KG1 (cell line): ENCODE results near the gene OAF.
"Not testable (repeated sequence)": the region's sequence is repeated elsewhere in the genome, so short reads cannot be mapped to it uniquely, and the experiment has no call there.

Source experiments
- DNase-seq: peaks from one replicate; lab custom pipeline; 2025; lab: John Stamatoyannopoulos, UW

The OAF gene

DNA sequence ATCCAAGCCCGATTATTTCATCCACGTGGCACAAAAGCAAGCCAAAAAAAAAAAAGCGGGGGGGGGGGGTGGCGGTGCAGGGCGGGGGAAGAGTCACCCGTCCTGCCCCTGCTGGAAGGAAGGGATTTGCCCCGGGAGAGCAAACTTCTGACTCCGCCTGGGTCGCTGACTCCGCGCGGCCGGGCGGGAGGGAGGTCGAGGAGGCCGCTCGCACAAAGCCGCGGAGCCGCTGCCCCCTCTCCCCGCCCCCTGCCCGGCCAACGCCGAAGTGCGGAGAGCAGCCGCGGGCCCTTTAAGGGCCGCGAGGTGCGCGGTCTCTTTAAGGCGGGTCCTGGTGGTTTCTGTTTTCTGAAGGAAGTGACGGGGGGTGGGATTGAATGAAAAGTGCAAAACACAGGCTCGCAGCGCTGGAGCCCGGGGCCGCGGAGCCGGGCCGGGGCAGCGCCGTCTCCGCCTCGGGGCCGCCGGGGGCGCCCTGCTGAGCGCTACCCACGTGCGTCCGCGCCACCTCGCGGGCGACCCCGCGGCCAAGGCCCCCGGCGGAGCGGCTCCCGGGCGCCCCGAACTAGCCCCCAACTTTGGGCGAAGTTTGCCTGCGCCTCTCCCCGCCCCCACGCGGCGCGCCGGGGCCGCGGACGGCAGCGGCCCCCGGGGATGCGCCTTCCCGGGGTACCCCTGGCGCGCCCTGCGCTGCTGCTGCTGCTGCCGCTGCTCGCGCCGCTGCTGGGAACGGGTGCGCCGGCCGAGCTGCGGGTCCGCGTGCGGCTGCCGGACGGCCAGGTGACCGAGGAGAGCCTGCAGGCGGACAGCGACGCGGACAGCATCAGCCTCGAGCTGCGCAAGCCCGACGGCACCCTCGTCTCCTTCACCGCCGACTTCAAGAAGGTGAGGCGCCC is at the start of gene OAF:
Gene OAF (plus strand): TSS at position 407 of the 896 bp plus-strand sequence. CDS start 248 bp downstream, at position 655.
- peak; percentile 87 for DNase-seq

DNA sequence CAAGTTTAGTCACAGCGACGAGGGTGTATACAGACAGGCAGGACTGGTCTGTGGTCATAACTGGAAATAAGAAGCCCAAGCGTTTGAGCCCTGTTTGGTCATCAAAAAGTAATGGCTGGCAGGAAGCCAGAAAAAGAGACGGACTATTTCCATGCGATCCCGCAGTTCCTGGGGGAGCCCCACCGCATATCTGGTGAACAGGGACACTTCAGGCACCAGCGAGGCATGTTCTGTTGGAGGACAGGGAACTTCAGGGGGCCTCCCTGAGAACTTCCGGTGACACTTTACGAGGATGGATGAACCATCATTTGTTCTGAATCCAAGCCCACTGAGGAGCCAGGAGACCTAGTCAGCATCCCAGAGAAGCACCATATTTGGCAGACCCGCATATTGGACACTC is 43.2 kb upstream of the OAF start:
- no peak for DNase-seq

DNA sequence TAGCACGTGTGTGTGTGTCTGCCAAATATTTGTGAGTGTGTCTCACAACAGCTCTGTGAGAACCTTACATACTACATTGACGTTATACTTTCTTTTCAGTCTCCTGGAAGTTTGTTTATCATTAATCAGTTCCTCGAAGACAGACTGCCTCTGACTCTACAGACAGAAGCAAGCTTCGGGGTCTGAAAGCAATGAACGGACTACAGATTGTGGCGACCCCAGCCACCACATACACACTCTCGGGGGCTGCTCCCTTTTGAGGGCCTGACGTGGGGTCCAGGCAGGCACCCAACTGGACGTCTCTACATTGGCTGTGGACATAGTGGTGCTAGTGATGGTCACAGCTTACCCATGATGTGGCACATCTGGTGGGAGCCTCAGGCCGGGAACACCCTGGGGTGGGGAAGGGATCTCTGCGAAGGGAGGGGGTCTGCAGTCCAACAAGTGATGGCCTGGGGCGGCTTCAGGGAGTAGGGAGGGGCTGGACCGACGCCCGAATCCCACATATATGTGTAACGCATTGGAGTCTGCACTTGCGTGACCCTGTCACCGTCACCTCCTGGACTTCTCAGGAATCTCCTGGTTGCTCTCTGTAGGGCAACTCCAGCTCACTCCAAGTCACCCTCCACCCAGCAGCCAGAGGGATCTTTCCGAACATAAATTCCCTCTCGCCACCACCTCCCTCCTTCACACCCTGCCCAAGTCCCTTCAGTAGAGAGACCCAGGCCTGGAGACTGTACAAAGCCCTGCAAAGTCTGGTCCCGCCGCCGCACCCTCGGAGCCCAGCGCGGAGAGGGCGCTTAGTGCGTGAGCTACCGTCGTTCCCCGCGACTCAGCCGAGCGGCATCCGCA is 42.5 kb upstream of the OAF start:
- DNase-seq = no peak

DNA sequence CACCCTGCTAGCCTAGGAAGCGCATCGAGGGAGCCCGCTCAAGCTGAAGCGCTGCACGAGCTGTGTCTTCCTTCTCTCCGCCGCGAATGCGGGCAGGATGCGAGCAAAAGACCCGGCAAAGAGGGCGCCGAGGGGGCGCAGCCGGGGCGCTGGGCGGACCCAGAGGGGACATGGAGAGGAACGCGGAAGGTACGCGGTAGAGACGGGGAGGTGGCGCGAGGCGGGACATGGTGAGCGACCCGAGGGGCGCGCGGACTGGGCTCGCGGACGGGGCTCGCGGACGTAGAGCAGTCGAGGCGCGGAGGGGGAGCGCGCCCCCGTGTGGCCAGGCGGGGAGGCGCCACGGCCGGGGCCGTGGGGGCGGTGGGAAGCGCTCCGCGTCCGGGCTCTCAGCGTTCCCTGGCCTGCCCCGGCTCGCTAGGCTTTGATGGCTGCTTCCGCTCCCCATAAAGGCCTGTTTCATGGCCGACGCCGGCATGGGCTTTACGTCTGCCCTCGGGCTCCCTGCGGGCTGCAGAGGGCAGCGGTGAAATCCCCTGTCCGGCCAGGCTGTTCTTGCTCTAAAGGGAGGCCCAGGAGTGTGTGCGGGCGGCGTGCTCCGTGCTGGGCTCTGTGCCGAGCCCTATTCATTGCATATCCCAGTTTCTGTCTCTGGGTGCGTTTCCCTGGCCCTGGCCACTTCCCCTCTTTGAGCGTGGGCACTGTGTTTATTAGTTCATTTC is 41.7 kb upstream of the OAF start:
- peak; percentile 58 for DNase-seq

DNA sequence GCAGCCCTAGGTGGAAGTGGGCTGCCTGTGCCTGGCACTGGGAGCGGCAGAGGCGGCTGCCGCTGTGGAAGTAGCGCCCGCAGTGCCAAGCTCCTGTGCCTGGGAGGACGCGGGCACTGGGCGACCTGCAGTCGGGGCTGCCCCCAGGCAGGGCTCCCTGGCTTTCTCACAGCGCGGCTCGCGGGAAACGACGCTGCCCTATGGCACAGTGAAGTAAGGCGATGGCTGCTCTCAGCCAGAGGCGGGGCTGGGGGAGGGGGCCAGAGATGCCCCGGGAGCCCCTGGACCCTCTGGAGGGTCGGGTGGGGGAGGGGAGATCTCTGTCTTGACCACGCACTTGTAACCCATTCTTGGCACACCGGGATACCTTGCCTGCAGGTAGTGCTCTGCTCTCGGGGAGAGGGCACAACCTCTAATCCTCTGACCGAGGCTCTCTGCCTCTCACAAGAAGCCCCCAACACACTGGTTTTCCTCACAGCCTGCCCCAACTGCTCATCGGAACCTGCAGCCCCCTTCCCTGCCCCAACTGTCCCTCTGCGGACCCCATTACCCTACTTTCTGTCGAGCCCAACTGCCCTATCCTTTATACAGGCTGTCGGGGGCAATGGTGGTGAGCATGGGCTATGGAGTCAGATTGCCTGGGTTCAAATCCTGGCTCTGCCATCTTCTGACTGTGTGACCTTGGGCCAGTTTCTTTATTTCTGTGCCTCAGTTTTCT is 40.7 kb upstream of the OAF start:
- DNase-seq = no peak

DNA sequence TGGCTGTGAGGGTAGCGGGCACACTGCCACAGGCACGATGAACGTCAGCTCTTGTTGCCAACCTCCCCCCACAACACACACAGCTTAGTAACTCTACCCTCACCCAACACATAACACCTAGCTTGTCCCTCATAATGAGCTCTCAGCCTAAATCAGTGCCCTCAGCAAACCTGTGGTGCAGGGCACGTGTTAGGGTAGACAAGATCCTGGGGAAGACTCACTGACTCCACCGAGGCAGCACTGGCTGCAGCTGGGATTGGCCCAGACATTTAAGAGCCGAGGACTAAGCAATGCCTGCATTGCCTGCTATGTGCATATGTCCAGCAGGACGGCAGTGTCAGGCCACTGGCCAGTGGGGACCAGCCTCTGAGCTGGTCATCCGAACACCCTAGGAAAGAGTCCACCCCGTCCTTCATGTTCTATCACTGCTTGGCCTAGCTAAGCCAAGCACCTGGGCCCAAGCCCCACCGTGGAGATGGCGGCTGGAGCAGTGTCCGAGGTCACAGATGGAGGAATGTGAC is 40.0 kb upstream of the OAF start:
- no peak for DNase-seq

DNA sequence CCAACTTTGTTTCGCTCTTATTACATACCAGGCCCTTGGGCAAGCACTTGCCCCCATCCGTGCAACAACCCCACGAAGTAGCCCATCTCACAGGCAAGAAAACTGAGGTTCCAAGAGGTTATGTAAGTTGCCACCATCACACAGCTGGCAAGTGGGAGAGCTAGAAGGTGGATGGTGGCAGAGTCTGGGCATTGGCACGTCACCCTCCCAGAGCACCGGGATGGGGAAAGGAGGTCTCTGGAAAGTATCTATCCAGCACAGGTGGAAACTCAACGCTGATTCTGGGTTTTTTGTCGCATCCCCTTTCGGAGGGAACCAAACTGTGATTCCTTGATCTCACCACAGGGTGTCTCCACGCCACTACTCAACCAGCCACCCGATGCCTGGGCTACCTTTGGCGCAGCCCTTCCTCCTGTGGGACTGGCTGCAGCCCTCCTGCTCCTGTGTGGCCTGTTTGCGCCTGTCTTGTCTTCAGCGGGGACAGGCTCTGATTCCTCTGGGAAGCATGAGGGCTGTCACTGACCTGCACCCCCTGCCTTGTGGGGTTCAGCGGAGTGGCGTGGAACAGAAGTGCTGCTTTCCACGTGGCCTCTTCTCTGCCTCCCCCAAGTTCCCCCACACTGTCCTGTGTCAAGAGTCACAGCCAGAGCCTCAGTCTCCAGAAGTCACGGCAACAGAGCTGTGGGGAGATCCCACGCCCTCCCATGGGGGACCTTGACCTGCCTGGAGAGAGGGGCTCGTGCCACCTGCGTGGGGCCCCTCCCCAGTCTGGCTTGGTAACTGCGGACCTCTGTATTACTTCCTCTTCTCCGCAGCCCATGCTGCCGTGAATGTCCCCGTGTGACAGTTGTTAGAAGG is 38.5 kb upstream of the OAF start:
- DNase-seq = peak; percentile 41

DNA sequence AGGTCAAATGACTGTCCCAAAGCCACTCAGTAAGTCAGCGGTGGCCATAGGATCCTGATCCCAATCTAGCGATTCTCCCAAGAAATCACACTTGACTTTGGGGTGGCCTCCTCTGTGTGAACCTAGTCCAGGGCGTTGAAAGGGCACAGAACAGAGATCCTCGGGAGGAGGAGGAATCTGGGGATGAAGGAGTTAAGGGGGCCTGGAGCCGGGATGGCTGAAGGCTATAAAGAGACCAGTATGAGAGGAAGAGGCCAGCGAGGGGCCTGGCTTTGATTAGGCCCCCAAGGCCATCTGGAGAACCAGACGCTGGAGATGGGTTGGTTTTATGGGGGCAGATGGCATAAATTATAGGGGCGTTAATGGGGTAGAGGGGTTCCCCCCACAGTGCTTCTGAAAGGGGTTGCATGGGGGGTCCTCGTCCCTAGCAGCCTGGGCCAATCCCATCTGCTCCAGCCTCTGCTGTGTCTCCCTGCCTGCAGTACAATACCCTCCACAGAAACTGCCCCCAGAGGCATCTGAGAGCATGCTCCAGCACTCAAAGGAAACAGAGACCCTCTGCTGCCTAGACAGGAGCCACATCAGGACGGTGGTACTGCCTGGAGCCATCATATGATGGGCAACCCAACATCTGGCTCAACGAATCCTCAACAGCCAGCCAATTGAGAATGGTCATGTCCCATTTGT is 37.7 kb upstream of the OAF start:
- DNase-seq = no peak

DNA sequence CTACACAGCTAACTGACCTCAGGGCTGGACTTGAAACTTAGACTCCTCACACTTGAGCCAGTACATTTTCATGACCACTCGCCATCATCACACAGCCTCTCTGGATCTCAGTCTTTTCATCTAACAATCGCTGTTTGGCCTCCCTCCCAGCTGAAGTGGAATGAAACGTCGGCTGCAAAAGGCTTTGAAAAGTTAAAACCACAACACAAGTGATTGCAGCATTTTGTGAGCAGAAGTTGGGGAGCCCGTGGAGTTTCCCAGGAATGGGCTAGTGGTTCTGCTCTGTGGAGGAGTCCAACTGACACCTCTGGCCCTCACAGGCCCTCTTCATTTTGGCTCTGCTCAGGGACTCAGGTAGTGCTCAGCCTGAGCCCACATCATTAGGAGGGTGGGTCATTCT is 37.0 kb upstream of the OAF start:
- no peak for DNase-seq

DNA sequence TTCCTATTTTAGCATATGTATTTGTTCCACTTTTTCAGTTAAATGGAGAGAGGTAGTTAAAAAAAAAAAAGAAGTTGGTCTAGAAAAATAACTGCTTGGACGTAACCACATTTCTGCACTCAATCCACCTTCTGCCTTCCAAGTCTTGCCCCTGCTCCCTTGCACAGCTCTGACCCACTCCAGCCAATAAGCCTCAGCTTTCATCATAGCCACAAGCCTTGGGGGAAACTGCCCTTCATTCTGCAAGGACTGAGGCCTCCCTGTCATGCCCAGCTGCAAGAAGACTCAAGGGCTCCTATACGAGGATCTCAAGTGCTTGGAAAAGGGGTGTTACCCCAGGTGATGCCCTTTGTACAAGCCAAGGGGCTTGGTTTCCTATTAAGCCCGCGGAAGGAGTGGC is 36.0 kb upstream of the OAF start:
- DNase-seq = no peak

DNA sequence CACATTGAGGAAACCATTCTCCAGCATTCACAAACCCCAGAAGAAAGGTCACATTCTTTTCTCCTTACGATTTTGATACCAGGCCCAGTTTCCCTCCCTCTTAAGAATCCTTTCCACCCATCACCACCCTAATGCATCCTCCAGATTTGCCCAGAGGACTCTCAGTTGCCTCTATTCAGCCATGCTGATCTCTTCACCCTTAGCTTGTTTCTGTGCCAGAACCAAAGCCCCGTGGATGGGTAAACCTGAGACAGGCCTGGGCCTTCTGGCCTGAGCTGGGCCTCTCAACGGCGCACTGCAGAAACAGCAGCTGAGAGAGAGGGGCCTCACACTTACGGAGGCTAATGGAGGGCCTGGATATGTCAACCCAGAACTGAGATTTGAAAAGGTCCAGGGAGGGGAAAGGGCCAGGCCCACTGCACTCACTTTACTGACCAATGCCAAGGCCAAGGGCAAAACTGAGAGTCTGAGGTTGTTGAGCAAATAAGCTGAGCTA is 32.2 kb upstream of the OAF start:
- DNase-seq = no peak

DNA sequence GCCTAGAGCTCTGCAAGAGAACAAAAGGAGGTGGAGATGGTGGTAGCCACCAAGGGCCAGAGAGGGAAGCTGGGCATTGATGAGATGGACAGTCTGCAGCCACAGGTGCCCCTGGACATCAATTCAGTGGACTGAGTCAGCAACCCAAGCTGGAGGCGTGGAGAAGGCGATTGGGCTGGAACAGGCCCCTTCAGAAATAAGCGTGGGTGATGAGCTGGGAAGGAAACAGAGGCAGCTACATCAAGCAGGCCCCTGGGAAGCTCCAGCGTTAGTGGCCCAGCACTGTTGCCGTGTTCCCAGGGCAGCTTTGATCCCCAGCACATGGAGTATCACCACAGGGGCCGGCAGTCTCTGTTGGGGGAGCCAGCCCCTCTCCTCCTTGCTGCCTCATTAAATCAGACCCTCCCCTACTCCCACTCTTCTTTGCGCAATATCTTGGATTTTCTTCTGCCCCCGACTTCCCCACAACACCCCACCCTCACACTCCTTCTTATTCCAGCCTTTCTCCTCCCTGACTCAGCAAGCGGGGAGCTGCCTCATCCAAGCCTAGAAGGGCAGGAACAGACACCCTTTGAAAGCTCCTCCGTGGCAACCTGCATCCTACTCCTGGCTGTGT is 31.7 kb upstream of the OAF start:
- no peak for DNase-seq

DNA sequence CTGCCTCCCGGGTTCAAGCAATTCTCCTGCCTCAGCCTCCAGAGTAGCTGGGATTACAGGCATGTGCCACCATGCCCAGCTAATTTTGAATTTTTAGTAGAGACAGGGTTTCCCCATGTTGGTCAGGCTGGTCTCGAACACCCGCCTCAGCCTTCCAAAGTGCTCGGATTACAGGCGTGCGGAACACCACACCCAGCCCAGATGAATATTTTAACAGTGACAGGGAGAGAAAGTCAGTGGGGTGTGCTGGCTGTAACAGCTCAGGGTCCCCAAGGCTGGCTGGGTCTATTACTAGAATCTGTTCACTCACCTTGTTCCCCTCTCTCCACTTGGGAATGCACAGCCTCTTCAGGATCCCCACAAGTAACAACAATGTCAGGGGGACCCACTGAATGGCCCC is 30.8 kb upstream of the OAF start:
- not testable (repeated sequence) for DNase-seq

DNA sequence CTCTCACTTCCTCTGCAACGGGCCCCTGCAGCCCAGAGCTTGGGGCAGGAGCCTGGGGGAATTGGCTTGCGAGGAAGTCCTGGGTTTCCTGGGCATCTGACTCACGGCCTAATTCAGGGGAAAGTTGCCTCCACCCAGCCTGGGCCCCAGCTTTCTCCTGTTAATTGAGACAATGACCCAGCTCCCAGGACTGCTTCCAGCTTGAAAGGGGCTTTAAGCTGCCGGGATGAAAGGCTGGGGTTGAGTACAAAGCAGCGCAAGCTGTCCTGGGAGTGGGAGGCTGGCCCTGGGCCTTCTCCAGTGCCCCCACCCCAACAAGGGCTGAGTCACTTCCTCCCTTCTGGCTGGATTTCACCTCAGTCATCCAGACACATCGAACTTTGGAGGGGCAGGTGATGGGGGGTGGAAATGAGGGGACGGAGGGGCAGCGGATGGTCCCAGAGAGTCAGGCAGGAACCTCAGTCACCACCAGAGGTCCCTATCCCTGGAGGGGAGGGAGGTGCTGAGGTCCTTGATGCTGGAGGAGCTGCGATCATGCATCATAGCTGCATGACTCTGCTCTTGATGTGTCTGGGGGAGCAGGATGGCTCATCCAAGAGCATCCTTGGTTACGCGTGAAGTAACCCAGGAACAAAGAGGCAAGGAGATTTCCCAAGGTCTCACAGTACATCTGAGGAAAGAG is 30.1 kb upstream of the OAF start:
- no peak for DNase-seq

DNA sequence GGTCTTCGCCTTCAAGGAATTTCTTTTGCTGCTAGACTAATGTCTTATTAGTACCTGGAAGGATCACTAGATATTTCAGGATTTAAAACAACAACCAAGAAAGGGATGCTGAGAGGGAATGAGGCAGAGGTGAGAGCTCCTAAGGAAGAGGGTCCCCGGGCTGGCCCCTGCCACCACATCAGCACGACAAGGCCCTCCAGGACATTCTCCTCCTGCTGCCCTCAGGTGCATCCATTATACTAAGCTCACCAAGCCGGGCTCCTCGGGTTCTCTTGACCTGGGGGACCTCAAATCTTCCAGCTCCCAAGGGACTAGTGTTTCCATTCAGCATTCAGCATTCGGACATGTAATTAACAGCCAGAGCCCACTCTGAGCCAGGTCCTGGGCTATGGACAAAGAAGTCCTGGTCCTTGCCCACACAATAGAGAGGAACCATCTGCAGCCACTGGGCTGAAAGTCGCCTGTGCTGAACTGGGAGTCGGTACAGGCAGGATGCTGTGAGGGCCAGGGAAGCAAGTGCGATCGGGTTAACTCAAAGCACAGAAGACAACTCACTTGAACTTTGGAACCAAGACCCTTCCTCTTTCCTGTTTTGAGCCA is 29.4 kb upstream of the OAF start:
- DNase-seq = no peak

DNA sequence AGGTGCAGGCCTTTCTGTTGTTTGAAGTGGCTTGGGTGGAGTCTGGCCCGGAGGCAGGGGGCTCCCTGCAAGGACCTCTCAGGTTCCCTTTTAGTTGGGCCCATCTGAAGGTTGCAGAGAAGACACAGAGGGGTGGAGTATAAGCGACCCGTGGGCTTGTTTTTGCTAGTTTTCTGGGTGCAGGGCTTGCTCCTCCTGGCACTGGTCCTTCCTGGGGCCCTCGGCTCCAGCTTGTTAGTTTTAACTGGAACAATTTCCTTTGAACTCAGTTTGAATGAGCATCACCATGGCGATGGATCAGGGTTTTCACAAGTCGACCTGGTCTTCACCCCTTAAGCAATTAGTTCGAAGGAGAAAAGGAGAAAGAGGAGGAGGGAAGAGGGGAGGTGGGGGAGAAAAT is 28.5 kb upstream of the OAF start:
- no peak for DNase-seq

DNA sequence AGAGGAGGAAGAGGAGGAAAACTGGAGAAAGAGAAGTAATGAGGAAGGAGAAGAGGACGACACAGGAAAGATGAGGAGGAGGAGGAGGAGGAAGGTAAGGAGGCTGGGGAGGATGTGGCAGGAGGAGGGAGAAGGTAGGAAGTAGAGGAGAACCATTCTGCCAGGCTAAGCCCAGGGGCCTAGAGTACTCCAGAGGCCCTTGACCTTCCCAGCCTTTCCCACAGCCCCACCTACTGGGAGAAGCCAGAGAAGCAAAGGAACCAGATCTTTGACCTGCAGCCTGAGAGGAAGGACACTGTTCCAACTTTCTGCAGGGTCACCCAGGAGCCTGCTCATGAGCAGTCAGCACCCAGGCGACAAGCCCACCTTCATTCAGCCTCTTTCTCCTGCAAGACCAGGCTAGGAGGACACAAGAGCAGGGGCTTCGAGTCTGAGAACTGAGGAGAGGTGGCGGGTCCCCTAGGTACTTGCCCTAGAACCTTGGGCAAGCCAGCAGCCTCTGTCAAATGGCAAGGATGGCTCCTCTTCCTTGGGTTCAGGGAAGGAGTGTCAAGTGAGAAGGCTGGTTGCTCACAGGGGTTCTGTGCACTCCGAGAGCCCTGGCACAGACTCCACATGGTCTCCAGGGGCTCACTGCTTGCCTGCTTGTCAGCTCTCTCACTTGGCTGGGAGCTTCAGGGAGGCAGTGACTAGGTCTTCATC is 27.9 kb upstream of the OAF start:
- DNase-seq = no peak

DNA sequence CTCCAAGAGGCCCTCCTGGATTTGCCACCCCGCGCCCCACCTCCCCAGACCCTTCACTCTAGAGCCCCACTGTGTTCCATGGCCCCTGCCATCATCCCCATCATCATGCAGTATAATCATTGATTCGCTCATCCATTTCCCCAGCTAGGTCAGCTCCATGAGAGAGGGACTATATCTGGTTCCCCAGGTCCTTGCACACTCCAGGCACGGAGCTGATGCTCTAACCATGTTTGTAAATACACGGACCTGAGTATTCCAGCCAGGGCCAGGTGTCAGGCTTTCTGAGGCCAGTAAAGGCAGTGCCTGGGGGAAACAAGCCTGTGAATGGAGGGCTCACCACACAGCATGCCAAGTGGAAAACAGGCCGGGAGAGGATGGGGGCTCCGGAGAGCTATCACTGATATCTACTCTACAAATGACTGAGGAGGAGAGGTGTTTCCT is 27.1 kb upstream of the OAF start:
- no peak for DNase-seq
